GM21381 (cell line): Measurements from ENCODE around the gene TMEM62.
"Not testable (repeated sequence)": the region's sequence is repeated elsewhere in the genome, so short reads cannot be mapped to it uniquely, and the experiment has no call there.

Experiments used
- ATAC-seq: cut with Tn5 transposase; IDR thresholded peaks from one replicate; pipeline ENCODE4 v1.9.1; 2021; ENCODE audit warnings: mild to moderate bottlenecking, moderate library complexity; ENCODE audit not compliant: unreplicated experiment

TMEM62 gene

GRCh38 chr15:43118829-43119228 is 14.6 kb upstream of the TMEM62 start:
- ATAC-seq: peak; percentile 51

DNA sequence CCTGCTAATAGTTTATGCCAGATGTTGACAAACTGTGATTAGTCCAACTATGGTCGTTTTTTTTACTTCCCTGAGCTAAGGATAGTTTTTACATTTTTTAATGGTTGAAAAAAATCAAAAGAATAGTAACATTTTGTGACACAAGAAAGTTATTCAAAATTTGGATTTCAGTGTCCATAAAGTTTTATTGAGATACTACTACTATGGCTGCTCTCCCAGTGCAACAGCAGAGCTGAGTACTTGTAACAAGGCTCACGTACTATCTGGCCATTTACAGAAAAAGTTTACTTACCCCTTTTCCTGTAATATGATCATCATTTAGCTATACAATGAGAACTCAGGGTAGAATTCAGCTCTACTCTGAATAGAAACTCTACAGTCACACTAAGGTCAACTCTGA is 11.5 kb upstream of the TMEM62 start:
- no peak for ATAC-seq

DNA sequence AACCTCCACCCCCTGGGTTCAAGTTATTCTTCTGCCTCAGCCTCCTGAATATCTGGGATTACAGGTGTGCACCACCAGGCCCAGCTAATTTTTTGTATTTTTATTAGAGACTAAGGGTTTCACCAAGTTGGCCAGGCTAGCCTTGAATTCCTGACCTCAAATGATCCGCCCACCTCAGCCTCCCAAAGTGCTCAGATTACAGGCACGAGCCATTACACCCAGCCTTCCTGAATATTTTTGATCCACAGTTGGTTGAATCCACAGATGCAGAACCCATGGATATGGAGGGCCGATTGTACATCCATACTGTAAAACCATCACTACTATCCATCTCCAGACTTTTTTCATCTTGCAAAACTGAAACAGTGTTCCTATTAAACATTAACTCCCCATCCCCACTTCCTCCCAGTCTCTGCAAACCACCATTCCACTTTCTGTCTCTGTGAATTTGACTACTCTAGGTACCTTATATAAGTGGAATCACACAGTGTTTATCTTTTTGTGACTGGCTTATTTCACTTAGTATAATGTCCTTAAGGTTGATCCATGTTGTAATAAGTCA is 8.2 kb upstream of the TMEM62 start:
- no peak for ATAC-seq

- ATAC-seq: no peak
These were observed 7.0 kb upstream of the TMEM62 start for GRCh38 chr15:43126356-43126755.

GRCh38 chr15:43127752-43128151 is 5.6 kb upstream of the TMEM62 start:
- ATAC-seq: no peak

GRCh38 chr15:43128174-43128979 is 5.0 kb upstream of the TMEM62 start:
- not testable (repeated sequence) for ATAC-seq

- ATAC-seq: no peak
These were observed 4.4 kb upstream of the TMEM62 start for GRCh38 chr15:43128980-43129335.

DNA sequence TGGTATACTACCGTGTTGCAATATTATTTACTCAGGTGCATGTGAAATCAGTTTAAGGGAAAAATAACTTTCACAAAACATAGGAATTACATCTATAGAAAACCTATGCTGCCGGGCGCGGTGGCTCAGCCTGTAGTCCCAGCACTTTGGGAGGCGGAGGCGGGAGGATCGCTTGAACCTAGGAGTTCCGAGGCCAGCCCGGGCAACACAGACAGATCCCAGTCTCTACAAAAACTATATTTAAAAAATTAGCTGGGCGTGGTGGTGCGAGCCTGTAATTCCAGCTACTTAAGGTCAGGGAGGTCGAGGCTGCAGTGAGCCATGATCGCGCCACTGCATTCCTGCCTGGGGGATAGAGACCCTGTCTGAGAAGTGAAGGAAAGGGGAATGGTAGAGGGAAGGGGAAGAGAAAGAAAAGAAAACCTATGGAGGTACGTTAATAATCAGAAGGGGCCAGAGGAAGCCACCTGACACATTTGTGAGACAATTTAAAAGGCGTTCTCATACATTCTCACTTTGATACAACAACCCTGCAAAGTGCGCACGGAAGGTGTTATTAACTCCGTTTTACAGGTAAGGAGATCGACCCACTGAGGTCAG is 456 bp upstream of the TMEM62 start:
- ATAC-seq: no peak

DNA sequence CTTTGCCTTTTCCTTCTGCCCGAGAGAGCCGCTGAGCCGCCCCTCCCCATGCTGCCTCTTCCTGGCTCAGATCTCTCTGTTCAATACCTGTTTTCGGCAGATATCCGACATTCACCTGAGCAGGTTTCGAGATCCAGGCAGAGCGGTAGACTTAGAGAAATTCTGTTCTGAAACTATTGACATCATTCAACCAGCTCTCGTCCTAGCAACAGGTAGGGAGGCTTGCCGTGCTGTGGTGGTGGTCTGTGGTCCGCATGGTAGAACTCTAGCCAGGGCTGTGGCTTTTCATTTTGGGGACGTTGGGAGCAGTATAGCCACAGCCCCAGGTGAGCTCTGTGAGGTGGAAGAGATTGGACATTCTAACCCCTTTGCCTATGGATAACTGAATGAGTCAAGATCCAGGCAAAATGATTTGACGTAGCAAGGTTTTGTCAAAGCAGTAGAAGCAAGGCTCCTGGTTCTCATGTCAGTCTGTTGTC is 810 bp downstream of the TMEM62 start:
- peak; percentile 10 for ATAC-seq

- no peak for ATAC-seq
These were observed 2.0 kb downstream of the TMEM62 start for GRCh38 chr15:43135351-43135750.

DNA sequence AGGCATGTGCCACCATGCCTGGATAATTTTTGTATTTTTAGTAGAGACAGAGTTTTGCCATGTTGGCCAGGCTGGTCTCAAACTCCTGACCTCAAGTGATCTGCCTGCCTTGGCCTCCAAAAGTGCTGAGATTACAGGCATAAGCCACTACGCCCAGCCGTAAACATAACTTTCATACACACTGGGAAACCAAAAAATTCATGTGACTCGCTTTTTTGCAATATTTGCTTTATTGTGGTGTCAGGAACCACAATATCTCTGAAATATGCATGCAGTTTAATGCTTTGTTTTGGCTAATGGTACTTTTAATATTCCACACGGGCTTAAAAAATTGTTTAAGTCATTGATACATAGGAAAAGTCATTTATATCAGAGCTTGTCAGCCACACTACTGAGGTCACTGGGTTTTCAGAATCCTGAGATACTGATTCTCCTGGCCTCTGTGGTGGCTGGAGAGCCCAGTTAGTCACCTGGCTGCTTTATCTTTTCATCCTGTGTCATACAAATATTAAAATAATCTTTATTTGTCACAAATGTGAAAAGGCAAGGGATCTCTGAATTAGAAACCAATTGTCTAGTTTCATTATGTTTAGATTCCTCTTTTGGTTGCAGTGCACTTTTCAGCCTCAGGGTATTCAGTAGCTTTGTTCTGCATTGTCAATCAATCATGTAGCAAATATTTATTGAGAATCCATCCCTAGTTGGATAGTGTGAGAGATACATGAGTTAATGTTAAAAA is 10.0 kb downstream of the TMEM62 start:
- no peak for ATAC-seq

- no peak for ATAC-seq
These were observed 11.1 kb downstream of the TMEM62 start for GRCh38 chr15:43144512-43144911.

GRCh38 chr15:43146184-43146583 is 12.8 kb downstream of the TMEM62 start:
- no peak for ATAC-seq

DNA sequence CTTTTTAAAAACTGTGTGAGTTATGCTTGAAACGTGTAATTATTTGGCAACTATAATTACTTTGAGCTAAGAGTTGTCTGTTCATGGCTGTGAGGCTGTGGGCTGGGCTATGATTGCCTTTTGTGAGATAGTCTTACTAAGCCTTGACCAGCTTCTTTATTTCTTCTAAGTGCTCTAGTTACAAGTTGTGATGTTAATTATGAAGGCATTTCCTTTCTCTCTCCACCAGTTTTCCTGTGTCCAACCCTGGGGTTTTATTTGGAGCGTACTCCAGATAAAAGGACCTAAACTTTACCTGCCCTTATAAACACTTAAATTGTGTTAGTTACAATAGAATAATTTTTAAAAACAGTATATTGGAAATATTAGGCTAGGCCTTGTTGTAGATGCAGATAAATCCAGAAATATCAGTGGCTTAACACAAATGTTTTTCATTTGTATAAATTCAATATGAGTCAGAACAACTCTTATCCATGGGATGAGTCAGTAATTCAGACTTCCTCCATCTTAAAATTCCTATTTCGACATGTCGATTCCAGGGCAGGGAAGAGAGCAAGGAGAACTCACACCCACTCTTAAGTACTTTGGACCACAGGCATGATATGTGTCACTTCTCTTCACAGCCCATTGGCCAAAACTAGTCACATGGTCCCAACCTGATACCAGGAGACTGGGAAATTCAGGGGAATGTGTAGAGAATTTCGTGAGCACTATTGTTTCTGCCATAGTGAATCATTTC is 17.0 kb downstream of the TMEM62 start:
- ATAC-seq: no peak

DNA sequence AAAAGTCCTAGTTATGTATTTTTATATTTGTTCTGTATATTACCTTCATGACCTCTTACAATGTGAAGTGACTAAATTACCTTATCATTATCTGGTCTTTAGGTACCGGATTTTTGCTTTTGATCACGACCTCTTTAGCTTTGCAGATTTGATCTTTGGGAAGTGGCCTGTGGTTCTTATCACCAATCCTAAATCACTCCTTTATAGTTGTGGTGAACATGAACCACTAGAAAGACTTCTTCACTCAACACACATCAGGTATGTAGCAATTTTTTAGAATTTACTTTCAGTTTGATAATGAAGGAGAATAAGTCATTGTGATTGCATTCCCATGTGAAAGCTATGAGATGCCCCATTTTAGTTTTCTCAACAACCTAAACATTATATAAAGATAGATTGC is 18.3 kb downstream of the TMEM62 start:
- no peak for ATAC-seq

DNA sequence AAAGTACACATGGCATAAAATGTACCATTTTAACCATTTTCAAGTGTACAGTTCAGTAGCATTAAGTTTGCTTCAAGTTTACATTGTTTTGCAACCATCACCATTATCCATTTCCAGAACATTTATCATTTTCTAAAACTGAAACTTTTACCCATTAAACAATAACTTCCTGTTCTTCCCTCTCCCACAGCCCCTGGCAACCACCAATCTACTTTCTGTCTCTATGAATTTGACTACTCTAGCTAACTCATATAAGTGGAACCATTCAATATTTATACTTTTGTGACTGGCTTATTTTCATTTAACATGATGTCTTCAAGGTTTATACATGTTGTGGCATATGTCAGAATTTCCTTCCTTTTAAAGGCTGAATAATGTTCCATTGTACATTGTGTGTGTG is 19.9 kb downstream of the TMEM62 start:
- no peak for ATAC-seq

DNA sequence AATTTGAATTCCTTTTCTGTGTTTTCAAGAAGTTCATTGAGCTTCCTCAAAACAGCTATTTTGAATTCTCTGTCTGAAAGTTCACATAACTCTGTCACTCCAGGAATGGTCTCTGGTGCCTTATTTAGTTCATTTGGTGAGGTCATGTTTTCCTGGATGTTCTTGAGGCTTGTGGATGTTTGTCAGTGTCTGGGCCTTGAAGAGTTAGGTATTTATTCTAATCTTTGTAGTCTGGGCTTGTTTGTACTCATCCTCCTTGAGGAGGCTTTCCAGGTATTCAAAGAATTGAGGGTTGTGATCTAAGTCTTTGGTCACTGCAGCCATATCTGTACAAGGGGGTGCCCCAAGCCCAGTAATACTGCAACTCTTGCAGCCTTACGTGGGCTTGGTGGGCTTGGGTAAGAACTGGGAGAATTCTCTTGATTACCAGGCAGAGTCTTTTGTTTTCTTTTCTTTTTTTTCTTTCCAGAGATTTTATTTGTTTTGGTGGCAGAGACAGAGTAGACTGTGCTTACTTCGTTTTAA is 32.5 kb downstream of the TMEM62 start:
- ATAC-seq: no peak

- ATAC-seq: not testable (repeated sequence)
These were observed 33.9 kb downstream of the TMEM62 start for GRCh38 chr15:43167261-43167660.

GRCh38 chr15:43168192-43169107 is 35.1 kb downstream of the TMEM62 start:
- no peak for ATAC-seq

DNA sequence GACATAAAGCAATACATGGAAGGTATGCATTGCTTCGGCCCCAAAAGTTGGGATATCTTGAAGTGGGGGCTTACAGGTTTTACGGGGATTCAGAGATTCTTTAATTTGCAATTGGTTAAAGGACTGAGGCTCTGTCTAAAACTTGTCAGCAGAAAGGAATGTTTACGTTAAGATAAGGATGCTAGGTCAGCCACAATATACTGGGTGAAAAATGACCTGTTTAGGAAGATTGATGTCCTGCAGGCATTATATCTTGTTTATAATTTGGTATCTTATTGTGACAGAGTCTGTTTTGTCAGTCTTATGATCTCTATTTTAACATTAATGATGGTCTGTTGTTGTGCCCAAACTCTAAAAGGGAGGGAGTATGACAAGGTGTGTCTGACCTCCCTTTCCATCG is 36.5 kb downstream of the TMEM62 start:
- no peak for ATAC-seq
